ENCODE measurements around the gene FALEC. TPM values are rescaled to one million over a fixed set of nuclear protein-coding genes. Genes with fewer than 3 reads are reported as not detected.

The FALEC gene
- total RNA-seq, 3 donors from 2014 or later = 2.2 TPM; not detected in 2

GRCh38 chr1:150493175-150493574, 22.4 kb upstream of the FALEC start:
- no peaks in the 10 kb centered on the region for H3K4me1 ChIP-seq
- H3K27ac ChIP-seq = no peak overlapping the region
- no peak for TF ChIP-seq POLR2A (IDR thresholded peaks at IDR 0.05)
- no peak for TF ChIP-seq POLR2AphosphoS5 (IDR thresholded peaks at IDR 0.05)
- TF ChIP-seq CTCF (IDR thresholded peaks at IDR 0.05) = no peak
- no peaks in the 10 kb centered on the region for H3K27me3 ChIP-seq
- no peak overlapping the region for H3K4me3 ChIP-seq
- H3K9me3 ChIP-seq = no peaks in the 10 kb centered on the region
- intact Hi-C loops (cut with DNase I; ENCODE audit: low total_unique reads) = no loop called here
- H3K36me3 ChIP-seq = no peaks in the 10 kb centered on the region
- no peak for DNase-seq (ENCODE audit: low spot score in 2 of 2)

GRCh38 chr1:150498342-150498741, 17.2 kb upstream of the FALEC start:
- intact Hi-C loops (cut with DNase I; ENCODE audit: low total_unique reads) = no loop called here
- TF ChIP-seq POLR2A (IDR thresholded peaks at IDR 0.05) (no peak), POLR2AphosphoS5 (IDR thresholded peaks at IDR 0.05) (no peak), CTCF (IDR thresholded peaks at IDR 0.05) (no peak)
- DNase-seq (ENCODE audit: low spot score in 2 of 2) = no peak
- no peaks in the 10 kb centered on the region for H3K36me3 ChIP-seq
- no peaks in the 10 kb centered on the region for H3K9me3 ChIP-seq
- H3K27me3 ChIP-seq = no peaks in the 10 kb centered on the region
- no peak overlapping the region for H3K27ac ChIP-seq
- no peak overlapping the region for H3K4me3 ChIP-seq
- no peaks in the 10 kb centered on the region for H3K4me1 ChIP-seq

GRCh38 chr1:150505431-150505830, 10.1 kb upstream of the FALEC start:
- H3K27me3 ChIP-seq = no peaks in the 10 kb centered on the region
- H3K9me3 ChIP-seq = no peaks in the 10 kb centered on the region
- no peaks in the 10 kb centered on the region for H3K4me1 ChIP-seq
- no peak for DNase-seq (ENCODE audit: low spot score in 2 of 2)
- no peak overlapping the region for H3K27ac ChIP-seq
- no peak for TF ChIP-seq POLR2AphosphoS5 (IDR thresholded peaks at IDR 0.05)
- no peak for TF ChIP-seq CTCF (IDR thresholded peaks at IDR 0.05)
- no peak for TF ChIP-seq POLR2A (IDR thresholded peaks at IDR 0.05)
- intact Hi-C loops (cut with DNase I; ENCODE audit: low total_unique reads) = no loop called here
- no peaks in the 10 kb centered on the region for H3K36me3 ChIP-seq
- no peak overlapping the region for H3K4me3 ChIP-seq

- Histone ChIP-seq H3K4me3 (peak within 1 kb of the TSS; percentile 2 to 55 (median 43)), H3K27ac (peak within 1 kb of the TSS; percentile 69 to 92), H3K4me1 (no peaks in the 10 kb centered on the region), H3K36me3 (no peaks in the 10 kb centered on the region), H3K27me3 (no peaks in the 10 kb centered on the region), H3K9me3 (no peaks in the 10 kb centered on the region)
- no peak for TF ChIP-seq CTCF (IDR thresholded peaks at IDR 0.05)
- no peak for TF ChIP-seq POLR2AphosphoS5 (IDR thresholded peaks at IDR 0.05)
- TF ChIP-seq POLR2A (IDR thresholded peaks at IDR 0.05) = no peak
- intact Hi-C loops (cut with DNase I; ENCODE audit: low total_unique reads) = no loop called here
- no peak for DNase-seq (ENCODE audit: low spot score in 2 of 2)
Measured at GRCh38 chr1:150507912-150508864, 7.4 kb upstream of the FALEC start, which contains the start of gene ECM1. Gene ECM1 (plus strand): TSS chr1:150508109. CDS start chr1:150508210, 101 bp downstream.

- H3K4me3 ChIP-seq = peak overlapping the region; percentile 2 to 55 (median 43)
- H3K9me3 ChIP-seq = no peaks in the 10 kb centered on the region
- peak overlapping the region in 1 of 2 donors; percentile 38 for H3K27ac ChIP-seq
- H3K36me3 ChIP-seq = no peaks in the 10 kb centered on the region
- H3K27me3 ChIP-seq = no peaks in the 10 kb centered on the region
- DNase-seq (ENCODE audit: low spot score in 2 of 2) = no peak
- TF ChIP-seq POLR2A (IDR thresholded peaks at IDR 0.05) = no peak
- no peak for TF ChIP-seq CTCF (IDR thresholded peaks at IDR 0.05)
- TF ChIP-seq POLR2AphosphoS5 (IDR thresholded peaks at IDR 0.05) = no peak
- H3K4me1 ChIP-seq = no peaks in the 10 kb centered on the region
- intact Hi-C loops (cut with DNase I; ENCODE audit: low total_unique reads) = no loop called here
Measured at GRCh38 chr1:150508982-150509381, 6.6 kb upstream of the FALEC start.
